Middle frontal gyrus (tissue), 1 donor: Measurements from ENCODE around the gene MST1R.
"Not testable (repeated sequence)": the region's sequence is repeated elsewhere in the genome, so short reads cannot be mapped to it uniquely, and the experiment has no call there.

Experiments
- DNase-seq: peaks from one replicate; pipeline ENCODE4 v3.0.0-alpha.2; 2015; ENCODE audit warnings: low spot score; ENCODE audit errors: extremely low spot score

MST1R gene

DNA sequence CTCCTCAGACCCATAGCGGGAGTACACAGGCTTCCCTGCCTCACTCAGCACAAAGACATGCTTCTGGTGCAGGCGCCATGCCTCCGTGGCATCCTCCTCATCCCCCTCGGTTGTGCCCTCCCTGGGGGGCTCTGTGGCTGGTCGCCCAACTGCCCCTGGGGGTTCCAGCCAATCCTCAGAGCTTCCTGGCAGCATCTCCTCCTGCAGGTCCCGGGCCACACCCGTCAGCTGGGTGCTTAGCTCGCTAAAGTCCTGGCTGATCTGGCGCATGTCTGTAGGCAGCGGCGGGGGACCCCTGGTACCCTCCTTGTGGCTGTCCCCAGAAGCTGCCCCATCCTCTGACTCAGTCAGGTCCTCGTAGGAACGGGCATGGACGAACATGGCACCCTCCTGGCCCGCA, 7.9 kb upstream of the MST1R start:
- DNase-seq = no peak

DNA sequence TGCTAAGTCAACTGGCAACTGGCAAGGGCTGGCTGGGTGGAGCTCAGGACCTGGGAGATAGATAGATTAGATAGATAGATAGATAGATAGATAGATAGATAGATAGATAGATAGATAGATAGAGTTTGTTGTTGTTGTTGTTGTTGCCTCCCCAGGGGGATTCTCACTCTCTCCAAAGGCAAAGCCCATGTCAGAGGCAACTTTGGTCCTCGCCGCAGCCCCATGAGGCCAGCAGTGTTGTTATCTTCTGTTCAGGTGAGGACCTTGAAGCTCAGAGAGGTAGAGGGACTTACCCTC, 7.4 kb upstream of the MST1R start:
- no peak for DNase-seq

DNA sequence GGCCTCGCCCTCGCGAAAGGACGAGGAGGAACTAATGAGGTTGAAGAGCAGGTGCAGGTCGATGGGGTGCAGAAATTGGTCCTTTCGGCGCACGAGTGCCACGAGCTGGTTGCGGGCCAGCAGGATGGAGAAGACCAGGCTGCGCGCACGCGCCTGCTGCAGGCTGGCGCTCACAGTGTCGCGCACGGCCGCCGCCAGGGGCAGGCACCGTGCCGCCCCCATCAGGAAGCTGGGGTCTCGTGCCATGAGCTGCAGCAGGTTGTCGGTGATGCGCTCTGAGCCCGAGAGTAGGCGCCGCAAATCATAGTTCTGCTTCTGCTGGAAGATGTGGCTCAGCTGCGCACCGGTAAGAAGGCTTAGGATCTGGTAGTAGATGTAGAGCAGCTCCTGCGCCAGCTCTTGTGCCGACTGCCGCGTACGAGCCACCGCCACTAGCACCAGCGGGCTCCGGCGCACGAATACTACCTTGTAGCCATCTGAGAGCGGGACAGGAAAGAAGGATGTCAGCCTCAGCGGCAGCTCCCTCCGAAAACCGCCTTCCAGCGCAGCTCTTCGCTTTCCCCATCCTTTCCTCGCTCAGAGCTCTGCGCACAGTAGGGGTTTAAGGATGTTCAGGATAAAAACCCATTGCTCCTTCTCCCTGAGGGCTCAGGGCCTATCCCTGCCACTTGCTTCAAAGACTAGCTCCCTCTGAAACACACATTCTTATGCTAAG, 6.9 kb upstream of the MST1R start:
- DNase-seq = no peak

DNA sequence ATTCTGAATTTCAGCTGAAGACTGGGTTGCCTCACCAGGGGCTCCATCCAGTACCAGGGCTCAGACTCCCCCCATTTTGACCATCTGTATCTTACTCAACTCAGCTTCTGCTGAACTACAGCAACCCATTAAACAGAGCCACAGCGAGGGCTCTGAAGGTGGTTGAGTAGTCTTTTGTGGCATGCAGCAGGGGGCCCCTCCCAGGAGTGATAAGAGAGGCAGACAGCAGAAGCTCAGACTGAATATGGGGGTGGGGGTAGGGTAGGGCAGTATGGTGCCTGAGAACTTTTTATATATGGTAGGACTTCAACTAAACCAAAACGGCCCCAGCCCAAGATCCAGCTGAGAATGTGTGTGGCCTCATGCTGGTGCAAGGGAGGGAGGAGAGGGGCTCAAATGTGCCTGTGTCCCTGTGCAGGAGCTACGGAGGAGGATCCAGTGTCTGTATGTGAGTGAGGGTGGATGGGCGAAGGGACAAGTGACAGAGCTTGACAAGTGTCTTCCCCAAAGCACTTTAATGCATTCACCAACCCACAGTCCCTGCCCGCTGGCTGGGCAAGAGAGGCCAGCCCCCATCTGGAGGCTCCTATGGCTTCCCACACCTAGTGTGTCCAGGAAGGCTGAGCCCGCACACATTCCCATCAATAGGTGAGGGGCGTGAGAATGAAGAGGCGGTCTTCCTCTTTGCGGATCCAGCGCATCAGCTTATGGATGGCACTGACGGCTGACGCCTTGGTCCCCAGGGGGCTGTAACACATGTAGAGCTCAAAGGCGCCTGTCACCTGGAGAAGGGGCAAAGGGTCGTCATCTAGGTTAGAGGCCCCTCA, 4.9 kb upstream of the MST1R start:
- no peak for DNase-seq

DNA sequence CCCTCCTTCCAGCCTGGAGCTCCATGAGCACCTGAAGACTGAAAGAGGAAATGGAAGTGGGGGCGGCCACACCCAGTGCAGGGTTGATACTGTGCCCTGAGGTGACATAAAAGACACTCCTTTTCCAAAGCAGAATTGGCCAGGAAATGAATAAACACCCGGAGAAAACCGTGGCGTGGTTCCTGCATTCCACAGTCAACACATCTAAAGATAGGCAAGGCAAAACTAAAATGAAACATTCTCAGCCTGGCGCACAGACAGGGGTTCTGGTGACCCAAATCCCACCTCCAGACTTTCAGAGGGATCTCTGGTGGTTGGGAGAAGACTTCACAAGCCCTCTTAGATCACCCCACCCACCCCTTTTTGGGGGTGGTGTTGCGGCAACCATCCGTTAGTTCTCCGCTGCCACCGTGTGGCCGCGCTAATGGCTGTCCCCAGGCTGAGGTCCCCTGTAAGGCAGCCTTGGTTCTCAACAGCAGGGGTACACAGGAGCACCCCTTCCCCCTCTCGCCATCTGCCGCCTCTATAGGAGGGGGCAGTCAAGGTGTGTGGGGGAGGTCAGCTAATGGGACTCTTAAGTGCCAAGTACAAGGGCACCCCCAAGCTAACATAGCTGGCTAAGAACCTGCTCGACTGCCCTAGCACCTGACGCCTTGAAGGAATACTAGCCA, 2.5 kb upstream of the MST1R start:
- peak; percentile 29 for DNase-seq

DNA sequence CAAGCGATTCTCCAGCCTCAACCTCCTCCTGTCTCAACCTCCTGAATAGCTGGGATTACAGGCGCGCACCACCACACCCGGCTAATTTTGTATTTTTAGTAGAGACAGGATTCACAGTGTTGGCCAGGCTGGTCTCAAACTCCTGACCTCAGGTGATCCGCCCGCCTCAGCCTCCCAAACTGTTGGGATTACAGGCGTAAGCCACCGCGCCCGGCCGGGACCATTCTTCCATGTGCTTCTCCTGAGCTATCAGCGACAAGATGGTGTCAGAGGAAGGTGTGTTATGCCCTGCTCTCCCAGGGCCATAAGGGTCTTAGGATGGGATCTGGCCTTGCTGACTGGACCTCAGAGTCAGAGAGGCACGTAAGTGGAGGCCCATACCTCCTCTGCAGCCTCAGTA, 775 bp upstream of the MST1R start:
- not testable (repeated sequence) for DNase-seq

DNA sequence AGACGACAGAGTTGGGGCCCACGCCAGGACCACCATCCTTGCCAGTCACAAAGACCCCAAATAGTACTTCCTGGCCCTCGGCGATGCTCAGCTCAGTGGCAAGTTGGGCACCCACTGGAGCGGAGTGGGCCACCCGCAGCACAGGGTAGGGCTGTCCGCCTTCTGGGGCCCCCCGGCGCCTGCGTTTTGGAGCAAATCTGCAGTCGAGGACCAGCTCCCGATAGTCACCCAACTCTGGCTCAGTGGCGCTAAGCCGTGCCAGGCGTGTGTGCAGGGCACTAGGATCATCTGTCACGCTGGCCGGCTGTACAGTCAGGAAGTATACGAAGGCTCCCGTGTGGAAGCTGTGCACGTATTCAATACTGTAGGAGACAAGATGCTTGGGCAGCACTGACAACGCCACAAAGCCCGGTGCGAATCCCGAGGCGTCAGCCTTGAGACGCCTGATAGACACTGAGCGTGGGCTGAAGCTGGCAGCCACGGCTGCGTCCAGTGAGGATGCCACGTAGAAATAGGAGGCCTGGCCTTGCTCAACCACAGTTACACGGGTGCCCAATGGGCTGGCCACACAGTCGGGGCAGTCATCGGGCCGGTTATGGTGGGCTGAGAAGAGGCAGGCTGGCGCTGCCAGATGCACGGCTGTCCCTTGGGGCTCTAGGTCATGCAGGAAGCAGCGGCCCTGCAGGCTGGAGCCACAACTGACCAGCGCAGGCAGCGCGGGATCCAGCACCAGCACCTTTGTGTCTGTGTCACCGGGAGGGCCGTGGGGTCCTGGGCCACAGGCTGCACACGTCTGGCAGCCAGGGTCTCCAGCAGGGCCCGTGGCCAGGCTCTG, 945 bp downstream of the MST1R start:
- DNase-seq = no peak

DNA sequence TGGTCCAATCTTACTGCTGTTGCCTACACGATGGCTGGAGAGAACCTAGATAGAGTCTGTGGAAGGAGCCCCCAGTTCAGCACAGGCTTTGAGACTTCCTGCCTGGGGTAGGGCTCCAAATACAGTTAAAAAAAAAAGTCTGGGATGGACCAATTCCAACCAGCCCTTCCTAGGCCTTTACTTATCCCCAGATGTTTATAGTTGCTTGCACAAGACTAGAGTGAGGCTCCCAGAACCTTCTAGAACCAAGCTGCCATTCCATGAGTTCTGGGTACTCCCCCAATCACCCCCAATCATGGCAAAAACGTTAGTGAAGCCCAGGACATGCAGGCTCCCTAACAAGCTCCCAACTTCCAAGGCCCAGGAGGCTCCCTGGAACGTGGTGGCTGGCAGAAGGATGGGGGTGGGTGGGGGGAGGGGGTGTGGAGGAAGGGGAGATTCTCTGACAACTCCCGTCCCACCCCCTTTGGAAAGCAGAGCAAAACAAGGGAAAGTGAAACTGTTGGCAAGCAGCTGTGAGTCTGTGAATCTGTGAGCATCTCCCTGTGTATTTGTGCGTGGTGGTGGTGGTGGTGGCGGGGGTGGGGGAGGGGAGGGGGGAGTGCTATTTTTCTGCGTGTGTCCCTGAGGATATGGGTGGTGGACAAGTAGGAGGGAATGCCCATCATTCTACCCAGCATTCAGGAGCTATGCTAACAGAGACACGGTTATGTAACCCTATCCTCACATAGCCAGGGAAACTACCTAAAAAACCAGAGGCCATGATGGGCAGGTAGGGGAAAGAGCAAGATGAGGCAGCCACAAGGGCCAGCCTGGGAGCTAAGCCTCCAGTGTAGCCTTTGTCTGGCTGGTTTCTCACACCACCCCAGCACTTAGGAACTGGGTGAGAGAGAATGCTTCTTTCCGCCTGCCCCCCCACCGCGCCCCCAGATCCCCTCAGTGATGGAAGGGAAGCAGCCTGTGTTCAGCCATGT, 2.0 kb downstream of the MST1R start:
- no peak for DNase-seq

DNA sequence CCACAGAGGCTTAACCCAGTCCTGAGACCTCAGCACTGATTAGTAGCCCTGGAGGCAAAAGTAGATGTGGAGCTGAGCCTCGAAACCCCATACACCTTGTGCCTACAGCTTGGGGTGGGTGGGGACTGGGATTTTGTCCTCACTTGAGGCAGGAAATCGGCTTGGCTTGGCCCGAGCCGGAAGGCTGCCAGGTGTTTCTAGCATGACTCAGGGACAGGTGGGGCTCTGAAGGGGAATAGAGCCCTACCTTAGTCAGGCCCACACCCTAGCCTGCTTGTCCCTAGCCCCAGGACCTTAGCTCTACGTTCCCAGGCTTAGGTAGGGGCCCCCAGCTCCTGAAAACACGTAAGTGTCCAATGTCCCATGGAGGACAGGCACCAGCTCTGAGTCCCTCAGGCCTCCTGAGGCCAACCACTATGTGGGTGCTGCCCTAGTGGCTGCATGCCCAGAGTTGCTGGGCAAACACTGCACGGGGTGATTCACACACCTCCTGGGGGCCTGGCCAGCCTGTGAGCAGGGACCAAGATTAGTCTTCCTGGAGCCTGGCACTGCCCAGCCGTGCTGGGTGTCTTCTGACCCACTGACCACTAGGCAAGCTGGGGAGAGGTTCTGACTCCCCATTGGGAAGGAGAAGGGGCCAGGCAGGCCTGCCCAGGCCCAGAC, 3.1 kb downstream of the MST1R start:
- no peak for DNase-seq

DNA sequence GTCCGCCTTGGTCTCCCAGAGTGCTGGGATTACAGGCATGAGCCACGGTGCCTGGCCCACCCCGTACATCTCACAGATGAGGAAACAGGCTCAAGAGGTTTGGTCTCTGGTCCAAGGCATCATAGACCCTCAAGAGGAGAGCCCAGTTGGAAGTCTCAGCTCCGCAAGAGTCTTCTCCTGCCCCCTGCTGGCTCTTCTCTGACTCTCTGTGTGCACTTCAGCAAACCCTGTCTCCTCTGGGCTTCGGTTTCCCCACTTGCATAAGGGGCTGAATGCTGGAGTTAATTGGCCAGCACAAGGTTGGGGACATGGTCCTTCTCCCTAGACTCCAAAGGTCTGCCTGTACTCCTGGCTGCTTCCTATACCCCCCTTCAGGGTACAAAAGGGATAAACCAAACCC, 3.9 kb downstream of the MST1R start:
- no peak for DNase-seq

DNA sequence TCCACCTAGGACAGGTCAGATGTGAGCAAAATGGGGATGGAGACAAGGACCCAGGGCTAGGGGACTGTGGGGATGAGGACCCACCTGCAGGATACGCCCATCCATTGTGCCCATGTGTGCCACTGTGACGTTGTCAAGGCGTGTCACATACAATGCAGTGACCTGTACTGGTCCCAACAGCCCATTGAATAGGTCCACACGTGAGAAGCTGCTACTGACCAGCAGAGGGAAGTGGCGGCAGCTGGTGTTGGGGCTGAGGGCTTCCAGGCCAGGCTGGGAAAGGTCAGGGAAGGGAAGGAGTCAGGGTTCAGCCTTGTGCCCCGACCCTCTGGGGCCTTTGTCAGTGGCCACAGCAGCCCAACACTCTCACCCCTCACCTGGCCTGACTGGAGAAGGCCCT, 4.7 kb downstream of the MST1R start:
- DNase-seq = no peak

DNA sequence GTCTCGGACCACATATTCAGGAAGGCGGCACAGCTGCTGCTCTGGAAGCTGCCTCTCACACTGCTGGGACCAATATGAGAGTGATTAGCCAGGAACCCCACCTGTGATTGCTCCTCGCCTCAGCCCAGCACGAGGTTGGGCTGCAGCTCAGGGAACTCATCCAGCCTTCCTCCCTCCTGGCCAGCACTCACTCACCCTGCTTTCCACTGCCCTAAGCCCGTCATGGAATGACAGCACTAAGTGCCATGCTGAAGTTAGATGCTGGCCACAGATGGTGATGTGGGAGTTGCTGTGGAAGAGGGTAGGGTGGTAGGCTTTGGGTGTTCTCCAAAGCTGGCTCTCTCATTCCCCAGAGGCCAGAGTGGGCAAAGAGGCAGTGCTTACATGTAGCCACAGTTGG, 7.3 kb downstream of the MST1R start:
- DNase-seq = no peak

DNA sequence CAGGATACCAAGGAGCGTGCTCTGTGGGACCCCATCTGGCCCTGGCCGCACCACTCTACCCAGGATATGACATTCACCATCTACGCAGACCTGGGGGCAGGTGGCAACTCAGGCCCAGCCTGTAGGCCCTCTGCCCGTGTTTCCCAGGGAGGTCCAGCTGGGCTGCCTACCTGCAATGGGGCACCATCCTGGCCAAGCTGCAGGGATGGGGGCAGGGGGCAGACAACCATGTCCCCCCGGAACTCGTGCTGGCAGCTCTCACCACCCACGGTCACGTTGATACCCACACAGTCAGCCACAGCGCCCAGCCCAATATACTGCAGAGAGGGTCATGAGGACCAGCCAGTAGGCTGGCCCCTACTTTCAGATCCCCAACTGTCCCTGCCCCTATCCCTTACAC, 7.9 kb downstream of the MST1R start:
- no peak for DNase-seq

DNA sequence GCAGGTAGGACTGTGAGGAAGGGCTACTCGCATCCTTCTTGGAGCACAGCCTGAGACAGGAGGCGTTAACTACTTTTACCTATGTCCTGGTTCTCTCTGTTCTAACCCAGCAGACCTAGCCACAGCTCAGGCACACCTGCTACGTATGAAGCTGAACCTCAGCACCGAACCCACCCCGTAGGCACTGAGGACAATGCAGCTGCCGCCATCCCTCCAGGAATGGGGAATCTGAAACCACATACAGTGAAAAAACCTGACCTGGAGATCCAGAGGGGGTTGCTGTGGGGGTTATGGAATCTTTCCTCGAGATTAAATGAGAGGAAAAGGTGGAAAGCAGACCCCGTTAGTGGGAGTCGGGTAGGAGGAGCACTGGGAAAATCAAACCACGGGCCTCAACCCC, 14.4 kb downstream of the MST1R start:
- DNase-seq = no peak

DNA sequence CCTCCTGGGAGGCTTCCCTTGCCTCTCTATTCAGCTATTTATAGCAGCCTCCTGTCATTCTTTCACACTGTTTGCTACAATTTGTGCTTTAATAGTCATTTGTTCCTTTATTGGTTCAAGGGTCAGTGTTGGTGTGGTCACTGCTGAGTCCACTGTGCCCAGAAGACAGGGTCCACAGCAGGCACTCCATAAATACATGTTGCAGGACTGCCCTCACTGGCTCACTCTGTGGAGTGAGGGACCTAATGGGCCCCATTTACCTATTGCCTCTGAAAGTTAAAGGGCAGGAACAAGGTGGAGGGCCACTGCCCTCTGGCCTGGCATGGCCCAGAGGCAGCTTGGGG, 16.8 kb downstream of the MST1R start:
- DNase-seq = no peak

DNA sequence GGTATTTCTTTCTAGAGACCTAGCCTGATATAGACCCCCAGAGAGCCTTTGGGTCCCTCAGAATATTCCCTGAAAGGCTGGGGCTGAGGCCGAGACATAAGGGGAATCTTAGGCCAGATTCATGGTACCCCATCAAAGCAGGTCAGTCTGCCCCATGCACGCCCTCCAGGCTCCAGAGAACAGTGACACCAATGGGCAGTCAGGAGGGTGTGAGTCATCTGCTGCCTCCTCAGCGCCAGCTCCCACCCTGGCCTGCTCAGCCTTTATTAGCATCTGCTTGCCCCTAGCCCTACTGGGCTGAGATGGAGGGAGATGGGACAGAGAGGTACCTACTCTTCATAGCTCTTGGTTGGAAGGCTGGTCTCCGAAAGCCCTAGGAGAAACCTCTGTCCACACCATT, 19.7 kb downstream of the MST1R start:
- no peak for DNase-seq

DNA sequence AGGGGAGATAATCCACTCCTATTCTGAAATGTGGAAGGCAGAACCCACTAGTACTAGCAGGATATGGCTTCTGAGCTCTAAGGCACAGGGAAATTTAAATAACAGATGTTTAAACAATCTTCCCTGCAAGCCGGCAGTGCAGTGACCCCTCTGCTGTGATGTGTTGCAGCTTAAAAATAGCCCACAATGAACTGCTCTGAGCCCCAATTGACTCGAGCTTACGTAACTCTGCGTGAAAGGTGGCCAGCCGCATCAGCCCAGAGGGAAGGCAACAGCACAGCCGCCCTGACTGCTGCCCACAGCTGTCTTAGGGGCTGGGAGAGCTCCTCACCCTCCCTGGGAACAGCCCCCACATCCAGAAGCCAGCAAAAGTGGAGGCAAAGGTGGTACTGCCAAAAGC, 21.5 kb downstream of the MST1R start:
- no peak for DNase-seq

DNA sequence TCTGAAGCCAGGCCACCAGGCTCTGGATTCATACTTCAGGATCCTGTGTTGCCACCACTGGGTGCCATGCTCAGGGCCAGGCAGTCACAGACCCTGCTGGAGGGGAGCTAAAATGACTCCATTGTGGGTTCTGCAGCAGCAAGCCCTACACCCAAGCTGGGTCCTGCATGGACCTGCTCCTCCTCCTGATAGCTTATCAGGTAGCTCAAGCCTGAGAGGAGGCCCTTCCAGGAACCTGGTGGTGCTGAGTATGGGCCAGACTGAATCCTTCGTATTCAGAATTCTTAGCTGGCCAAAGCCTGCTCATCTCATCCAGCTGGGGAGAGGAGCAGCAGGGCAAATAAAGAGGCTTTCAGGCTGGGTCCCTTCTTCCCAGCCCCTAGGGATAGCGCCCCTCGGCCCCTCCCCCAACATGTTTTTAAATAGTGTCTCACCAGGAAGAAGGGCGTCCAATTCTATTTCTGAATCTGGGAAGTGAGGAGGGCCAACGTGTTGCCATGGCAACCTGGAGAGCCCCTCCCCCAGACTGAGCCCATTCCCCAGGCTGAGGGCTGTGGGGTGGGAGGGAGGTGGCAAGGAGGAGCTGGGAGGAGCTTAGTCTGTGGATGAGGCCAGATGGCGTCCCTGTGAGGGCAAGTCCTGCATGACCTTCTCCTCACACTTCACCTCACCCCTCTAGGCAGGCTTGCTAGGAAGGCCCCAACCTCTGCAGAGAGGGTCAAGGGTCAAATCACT, 22.9 kb downstream of the MST1R start:
- no peak for DNase-seq

DNA sequence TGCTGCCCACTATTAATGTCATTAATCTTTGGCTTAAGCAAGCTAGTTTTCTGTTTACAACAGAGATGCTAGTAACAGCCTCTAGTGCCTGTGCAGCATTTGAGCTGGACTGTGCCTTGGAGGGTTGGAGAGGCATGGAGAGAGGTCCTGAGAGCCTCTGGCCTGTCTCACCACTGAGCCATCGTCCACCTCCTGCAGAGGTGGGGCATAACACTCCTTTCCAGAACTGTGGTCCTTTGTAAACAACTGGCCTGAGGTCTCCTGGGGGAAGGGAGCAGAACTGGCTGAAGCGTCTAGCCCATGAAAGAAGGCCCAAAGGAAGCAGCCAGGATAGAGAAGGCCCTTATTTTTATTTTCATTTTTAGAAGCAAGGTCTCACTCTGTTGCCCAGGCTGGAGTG, 24.0 kb downstream of the MST1R start:
- DNase-seq = no peak

DNA sequence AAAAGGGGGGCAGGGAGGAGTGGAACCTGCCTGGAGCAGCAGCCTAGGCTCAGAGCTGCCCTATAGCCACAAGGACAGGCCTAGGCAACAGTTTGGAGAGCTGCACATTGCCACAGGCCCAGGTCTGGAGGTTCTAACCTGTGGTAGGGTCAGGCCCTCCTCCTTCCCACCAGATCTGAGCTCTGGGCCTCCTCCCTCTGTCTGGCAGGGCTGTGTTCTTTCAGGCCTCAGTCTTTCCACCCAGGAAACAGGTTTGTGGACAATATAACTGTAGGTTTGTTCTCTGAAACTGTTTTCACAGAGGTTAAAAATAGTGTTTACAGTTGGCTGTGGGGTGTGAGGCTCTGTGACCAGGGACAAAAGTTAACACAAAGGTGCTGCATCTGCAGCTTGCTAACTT, 25.0 kb downstream of the MST1R start:
- DNase-seq = no peak
